ENCODE data around the gene UVSSA.

Gene UVSSA

DNA sequence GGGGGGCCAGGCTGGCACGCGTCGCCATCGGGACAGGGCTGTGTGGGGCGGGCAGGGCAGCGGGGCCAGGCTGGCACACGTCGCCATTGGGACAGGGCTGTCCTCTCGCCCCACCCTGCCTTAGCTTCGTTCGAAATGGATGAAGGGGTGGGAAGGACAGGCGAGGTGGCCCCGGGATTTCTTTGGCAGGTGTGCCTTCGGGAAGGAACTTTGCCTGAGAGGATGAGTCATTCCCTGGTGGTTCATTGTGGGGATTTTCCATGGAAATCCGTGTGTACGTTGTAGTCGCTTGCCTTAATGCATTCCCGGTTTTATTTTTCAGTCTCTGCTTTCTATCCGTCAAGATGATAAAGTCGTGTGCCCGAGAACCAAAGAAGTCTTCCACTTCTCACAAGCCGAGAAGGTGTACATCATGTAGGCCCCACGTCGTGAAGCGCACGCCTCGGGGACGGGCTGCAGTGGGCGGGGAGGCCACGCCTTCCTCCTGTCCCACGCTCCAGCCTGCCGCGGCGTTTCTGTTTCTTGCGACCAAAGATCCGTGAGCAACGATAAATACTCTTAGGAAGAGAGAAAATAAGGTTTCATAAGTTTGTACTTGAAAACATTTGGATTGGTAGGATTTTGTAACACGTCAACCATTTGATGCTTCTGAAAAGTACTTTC lies 8.1 kb upstream of the UVSSA start:
- TF ChIP-seq, protein P1, sequence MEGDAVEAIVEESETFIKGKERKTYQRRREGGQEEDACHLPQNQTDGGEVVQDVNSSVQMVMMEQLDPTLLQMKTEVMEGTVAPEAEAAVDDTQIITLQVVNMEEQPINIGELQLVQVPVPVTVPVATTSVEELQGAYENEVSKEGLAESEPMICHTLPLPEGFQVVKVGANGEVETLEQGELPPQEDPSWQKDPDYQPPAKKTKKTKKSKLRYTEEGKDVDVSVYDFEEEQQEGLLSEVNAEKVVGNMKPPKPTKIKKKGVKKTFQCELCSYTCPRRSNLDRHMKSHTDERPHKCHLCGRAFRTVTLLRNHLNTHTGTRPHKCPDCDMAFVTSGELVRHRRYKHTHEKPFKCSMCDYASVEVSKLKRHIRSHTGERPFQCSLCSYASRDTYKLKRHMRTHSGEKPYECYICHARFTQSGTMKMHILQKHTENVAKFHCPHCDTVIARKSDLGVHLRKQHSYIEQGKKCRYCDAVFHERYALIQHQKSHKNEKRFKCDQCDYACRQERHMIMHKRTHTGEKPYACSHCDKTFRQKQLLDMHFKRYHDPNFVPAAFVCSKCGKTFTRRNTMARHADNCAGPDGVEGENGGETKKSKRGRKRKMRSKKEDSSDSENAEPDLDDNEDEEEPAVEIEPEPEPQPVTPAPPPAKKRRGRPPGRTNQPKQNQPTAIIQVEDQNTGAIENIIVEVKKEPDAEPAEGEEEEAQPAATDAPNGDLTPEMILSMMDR (IDR thresholded peaks at IDR 0.05; ENCODE audit: borderline replicate concordance, control extremely low read depth, extremely low read depth, insufficient read depth, missing control alignments) = no peak
- DNase-seq (ENCODE audit: low spot score) = no peak
- in situ Hi-C loops (cut with MboI; ENCODE audit: low sequenced_read_pairs, unreplicated experiment) = no loop called here

DNA sequence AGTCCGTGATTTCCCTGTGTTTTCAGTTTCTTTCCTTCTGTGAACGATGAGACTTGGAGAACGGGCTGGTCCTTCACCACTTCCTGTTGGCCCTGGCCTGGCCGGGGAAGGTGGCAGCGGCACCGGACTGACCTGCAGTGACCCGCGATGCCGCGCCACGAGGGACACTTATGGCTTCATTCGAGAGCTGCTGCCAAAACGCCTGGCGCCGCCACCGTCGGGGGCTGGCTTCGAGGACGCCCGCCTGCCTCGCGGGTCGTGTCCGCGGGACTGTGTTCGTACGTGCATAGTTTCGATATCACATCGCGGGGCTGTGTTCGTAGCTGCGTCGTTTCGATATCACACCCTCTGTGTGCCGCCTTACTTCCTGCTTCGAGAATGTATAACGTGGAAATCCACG lies 7.5 kb upstream of the UVSSA start:
- DNase-seq (ENCODE audit: low spot score) = no peak
- TF ChIP-seq, protein P1 (IDR thresholded peaks at IDR 0.05; ENCODE audit: borderline replicate concordance, control extremely low read depth, extremely low read depth, insufficient read depth, missing control alignments) = no peak
- in situ Hi-C loops (cut with MboI; ENCODE audit: low sequenced_read_pairs, unreplicated experiment) = no loop called here

DNA sequence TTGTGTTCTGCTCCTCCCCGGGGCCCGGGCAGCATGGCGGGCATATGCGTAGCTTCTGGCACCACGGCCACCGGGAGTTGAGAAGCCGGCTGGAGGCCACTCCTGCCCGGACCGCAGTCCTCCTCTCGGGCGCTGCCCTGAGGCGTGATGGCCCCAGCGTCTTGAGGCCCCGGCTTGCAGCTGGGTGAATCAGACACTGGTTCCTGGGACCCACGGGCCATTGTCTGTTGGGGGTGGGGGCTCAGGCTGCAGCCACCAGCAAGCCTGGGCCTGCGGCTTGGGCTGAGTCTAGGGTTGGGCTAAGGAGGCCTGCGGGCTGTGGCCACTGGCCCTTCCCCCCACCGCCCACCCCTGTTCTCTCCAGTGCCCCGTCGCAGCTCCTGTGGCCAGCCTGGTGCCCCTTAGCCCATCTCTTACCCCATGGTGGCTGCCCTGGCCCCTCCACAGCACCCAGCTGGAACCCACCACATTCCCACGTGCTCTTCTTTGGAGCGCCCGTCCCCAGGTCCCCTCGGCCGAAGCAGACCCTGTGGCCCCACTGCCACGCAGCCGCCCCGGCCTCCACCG lies 6.7 kb upstream of the UVSSA start:
- no peak for DNase-seq (ENCODE audit: low spot score)
- in situ Hi-C loops (cut with MboI; ENCODE audit: low sequenced_read_pairs, unreplicated experiment) = loop anchor here (10.0 kb wide), 1 partner anchor 205 kb away; no protein-coding TSS in a partner anchor
- TF ChIP-seq, protein P1 (IDR thresholded peaks at IDR 0.05; ENCODE audit: borderline replicate concordance, control extremely low read depth, extremely low read depth, insufficient read depth, missing control alignments) = no peak

DNA sequence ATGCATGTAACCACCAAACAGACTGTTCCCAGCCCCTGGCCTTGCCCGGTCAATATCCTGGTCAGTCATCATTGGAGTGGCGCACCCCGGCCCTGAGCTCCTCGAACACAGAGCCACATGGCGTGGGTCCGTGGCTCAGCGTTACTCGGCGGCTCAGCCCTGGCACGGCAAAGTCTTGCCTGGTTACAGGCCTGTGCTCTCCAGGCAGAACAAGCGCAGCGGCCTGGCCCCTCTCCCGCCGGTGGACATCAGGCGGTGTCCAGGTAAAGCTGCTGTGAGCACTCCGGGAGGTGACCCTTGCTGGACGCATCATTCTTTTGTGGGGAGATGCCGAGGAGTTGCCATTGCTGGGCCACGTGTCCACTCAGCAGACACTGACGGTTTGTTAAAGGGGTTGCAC lies 6.1 kb upstream of the UVSSA start:
- DNase-seq (ENCODE audit: low spot score) = no peak
- TF ChIP-seq, protein P1 (IDR thresholded peaks at IDR 0.05; ENCODE audit: borderline replicate concordance, control extremely low read depth, extremely low read depth, insufficient read depth, missing control alignments) = no peak
- in situ Hi-C loops (cut with MboI; ENCODE audit: low sequenced_read_pairs, unreplicated experiment) = loop anchor here (10.0 kb wide), 1 partner anchor 206 kb away; no protein-coding TSS in a partner anchor

DNA sequence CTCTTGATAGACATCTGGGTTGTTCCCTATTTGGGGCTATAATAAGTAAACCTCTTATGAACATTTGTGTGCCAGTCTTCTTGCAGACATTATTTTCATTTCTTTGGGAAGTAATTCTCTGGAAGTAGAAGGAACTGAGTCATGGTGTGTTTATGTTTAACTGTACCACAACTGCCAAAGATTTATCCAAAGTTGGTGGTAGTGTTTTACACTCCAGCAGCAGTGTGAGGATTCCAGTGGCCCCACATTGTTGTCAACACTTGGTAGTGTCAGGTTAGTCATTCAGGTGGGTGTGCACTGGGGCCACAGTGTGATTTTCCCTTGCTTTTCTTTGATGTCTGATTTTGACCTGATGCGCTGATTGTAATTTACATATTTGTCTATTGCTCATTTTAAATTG lies 5.0 kb upstream of the UVSSA start:
- TF ChIP-seq, protein P1 (IDR thresholded peaks at IDR 0.05; ENCODE audit: borderline replicate concordance, control extremely low read depth, extremely low read depth, insufficient read depth, missing control alignments) = no peak
- no peak for DNase-seq (ENCODE audit: low spot score)
- in situ Hi-C loops (cut with MboI; ENCODE audit: low sequenced_read_pairs, unreplicated experiment) = loop anchor here (10.0 kb wide), 1 partner anchor 207 kb away; no protein-coding TSS in a partner anchor

DNA sequence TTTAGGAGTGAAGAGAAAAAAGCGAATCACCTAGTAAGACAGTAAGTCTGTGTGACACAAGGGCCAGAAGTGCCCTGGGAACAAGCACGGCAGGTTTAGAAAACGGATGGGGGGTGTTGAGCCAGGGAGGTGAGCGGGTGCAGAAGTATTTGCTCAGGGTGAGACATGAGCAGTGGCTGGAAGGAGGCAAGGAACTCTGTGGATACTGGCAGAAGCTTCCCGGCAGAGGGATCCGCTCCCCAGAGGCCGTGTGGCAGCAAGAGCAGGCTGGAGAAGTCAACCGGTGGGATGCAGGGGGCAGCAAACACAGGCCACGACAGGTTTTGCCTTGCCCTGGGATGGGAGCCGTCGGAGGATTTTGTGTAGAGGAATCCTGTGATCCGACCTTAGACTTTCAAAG lies 2.3 kb upstream of the UVSSA start:
- TF ChIP-seq, protein P1 (IDR thresholded peaks at IDR 0.05; ENCODE audit: borderline replicate concordance, control extremely low read depth, extremely low read depth, insufficient read depth, missing control alignments) = no peak
- in situ Hi-C loops (cut with MboI; ENCODE audit: low sequenced_read_pairs, unreplicated experiment) = loop anchor here (10.0 kb wide), 1 partner anchor 210 kb away; no protein-coding TSS in a partner anchor

More for the DNA sequence above, 2.3 kb upstream of the UVSSA start:
- no peak for DNase-seq (ENCODE audit: low spot score)

Data from GM13976 (cell line).